ENCODE results near the gene RUNX2.
A peak's percentile ranks its signal among the peaks of the same experiment; 100 is the strongest.

- TF ChIP-seq CTCF (IDR thresholded peaks at IDR 0.05): peak in 3 of 6 experiments; percentile 7 to 28 (median 19)
- TF ChIP-seq POLR2A (IDR thresholded peaks at IDR 0.05): peak in 2 of 4 donors; percentile 63 to 83
Measured at GRCh38 chr6:45377554-45378333, 49.6 kb downstream of the RUNX2 start, which contains the start of gene SUPT3H.

Data from esophagus squamous epithelium (tissue), 4 donors.